HK-2 (cell line): Measurements from ENCODE around the gene INO80B.

Experiments used
- DNase-seq: peaks from one replicate; pipeline ENCODE4 v3.0.0-alpha.2; 2018; ENCODE audit not compliant: unreplicated experiment

The INO80B gene

GRCh38 chr2:74502147-74502719 lies 47.3 kb downstream of the INO80B start:
- DNase-seq = no peak

GRCh38 chr2:74502720-74503505 lies 48.0 kb downstream of the INO80B start:
- peak; percentile 87 for DNase-seq

- DNase-seq = no peak
Observed at GRCh38 chr2:74503506-74504475, 48.9 kb downstream of the INO80B start.

GRCh38 chr2:74504591-74504990 lies 49.7 kb downstream of the INO80B start:
- no peak for DNase-seq

GRCh38 chr2:74505448-74506246 lies 50.8 kb downstream of the INO80B start:
- DNase-seq = no peak

- DNase-seq = peak; percentile 96
Observed at GRCh38 chr2:74507145-74507925, 52.4 kb downstream of the INO80B start, which contains the start of gene PCGF1. TSS of gene PCGF1 (minus strand) at chr2:74507695. CDS start at chr2:74507668, 27 bp downstream.
